ENCODE results near the gene MSH5. TPM values are rescaled to one million over a fixed set of nuclear protein-coding genes. Genes with fewer than 3 reads are reported as not detected.

Gene MSH5
- total RNA-seq, 2 donors from 2014 or later, result 18.7 to 26.9 TPM

DNA sequence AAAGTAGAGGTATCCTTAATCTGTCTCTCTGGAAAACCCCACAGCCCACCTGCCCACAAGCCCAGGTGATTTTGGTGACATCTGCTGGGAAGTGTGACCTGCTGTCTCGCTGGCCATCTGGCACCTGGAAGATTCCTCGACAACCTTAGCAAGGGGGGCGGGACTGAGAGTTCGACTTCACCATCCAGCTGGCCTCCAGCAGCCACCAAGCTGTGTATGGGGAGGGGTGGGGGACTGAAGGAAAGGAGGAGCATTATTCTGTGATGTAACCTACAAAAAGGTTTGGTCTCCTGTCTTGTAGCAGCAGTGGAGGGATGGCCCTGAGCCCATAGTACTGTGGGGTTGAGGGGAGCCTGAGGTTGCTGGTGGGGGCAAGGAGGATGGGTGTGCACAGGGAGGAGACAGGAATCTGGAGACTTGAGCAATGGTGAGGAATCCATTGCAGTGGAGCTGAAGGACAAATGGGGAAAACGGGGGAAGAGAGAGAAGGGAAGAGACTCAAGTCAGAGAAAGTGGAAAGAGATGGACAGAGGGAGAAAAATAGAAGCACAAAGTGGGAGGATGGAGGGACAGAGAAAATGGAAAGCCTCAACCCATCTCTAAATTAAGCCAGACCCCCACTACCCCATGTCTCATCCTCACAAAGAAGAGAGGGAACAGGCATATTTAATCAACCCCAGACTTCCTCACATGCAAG, 29.1 kb upstream of the MSH5 start:
- ATAC-seq (peak; percentile 4), DNase-seq (peak in 1 of 2 donors; percentile 32)
- intact Hi-C loops (cut with DNase I, micrococcal nuclease), result no loop called here

DNA sequence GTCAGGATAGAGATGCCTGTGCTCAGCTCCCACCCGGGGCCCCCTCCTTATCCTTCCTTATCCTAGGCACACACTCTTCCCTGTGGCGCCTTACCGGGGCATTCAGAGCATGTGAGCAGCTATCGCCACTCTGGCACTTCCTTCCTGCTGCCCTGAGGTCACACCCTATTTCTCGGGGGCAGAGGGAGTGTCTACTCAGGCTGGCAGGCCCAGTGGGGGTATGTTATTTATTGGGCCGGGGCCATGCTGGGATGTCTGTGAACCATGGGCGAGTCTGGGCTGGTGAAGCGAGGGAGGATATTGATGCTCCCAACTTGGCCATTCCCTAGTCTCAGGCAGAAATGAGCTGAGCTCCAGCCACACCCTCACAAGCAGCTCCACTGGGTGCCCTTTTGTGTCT, 28.6 kb upstream of the MSH5 start:
- peak; percentile 81 for ATAC-seq
- peak; percentile 53 to 66 for DNase-seq
- intact Hi-C loops (cut with DNase I, micrococcal nuclease), result no loop called here

DNA sequence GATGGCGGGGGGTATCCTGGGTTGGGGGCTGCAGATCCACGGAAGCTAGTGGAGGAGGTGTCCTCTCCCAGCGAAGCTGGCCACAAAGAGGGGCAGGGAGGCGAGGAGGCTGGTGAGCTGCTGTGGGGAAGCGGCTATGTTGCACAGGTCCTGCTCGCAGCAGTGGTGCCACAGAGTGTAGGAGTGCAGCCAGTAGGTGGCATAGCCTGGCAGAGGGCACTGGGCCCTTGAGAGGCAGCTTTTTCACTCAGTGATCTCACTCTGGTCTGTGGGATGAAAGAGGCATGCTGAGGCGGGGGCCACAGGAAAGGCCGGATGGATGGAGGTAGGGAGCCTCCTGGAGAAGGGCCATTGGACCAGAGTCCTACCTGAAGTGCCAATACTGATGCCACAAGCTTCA, 27.5 kb upstream of the MSH5 start:
- peak in 1 of 2 donors; percentile 35 for DNase-seq

DNA sequence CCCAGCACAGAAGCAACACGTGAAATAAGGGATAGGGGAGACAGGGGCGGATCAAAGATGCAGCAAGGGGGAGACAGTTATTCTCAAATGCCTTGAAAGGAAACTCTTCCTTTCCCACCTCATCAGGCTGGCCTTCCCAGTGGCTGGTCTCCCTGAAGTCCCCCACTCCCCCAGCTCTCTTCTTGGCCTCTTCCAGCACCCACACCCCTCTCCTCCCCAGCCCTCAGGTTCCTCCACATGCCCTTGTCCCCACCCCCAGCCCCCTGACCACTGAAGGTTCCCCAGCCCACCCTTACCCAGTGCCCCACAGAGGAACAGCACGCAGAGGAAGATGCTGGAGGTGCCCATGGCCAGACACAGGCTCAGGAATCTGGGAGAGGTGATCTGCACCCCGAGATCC, 26.3 kb upstream of the MSH5 start:
- intact Hi-C loops (cut with DNase I, micrococcal nuclease), result no loop called here
- ATAC-seq, result no peak
- no peak for DNase-seq

More for the DNA sequence above, 27.5 kb upstream of the MSH5 start:
- intact Hi-C loops (cut with DNase I, micrococcal nuclease), result no loop called here
- peak; percentile 59 for ATAC-seq

DNA sequence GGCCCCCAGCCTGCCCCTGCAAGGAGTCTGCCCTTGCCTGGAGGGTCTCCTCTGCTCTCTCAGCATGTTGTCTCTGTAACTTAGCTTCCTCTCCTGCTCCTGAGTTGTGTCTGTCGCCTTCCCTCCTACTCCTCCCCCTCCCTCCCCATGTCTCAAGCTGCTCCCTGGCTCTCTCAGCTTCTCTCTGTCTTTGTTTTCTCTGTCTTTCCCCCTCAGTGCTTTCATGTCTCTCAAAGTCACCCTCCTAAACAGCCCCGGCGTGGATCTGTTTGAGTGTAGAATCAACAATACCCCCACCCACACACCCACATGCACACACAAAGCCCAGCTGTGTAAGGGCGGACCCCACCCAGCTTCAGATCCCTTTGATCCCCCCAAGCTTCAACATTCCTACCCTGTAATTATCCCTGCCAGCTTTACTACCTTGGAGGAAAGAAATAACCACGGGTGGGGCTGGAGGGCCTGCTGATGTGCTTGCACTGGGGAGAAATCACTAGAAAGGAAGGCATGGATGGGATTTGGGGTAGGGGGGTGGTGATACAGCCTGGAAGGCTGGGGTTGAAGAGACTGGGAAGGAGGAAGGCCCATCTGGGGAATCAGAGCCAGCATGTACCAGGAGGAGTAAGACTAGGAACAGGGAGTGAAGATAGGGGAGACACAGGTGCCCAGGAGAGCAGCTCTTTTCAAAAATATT, 25.7 kb upstream of the MSH5 start:
- intact Hi-C loops (cut with DNase I, micrococcal nuclease), result no loop called here
- DNase-seq (peak in 1 of 2 donors; percentile 39), ATAC-seq (peak; percentile 49)

DNA sequence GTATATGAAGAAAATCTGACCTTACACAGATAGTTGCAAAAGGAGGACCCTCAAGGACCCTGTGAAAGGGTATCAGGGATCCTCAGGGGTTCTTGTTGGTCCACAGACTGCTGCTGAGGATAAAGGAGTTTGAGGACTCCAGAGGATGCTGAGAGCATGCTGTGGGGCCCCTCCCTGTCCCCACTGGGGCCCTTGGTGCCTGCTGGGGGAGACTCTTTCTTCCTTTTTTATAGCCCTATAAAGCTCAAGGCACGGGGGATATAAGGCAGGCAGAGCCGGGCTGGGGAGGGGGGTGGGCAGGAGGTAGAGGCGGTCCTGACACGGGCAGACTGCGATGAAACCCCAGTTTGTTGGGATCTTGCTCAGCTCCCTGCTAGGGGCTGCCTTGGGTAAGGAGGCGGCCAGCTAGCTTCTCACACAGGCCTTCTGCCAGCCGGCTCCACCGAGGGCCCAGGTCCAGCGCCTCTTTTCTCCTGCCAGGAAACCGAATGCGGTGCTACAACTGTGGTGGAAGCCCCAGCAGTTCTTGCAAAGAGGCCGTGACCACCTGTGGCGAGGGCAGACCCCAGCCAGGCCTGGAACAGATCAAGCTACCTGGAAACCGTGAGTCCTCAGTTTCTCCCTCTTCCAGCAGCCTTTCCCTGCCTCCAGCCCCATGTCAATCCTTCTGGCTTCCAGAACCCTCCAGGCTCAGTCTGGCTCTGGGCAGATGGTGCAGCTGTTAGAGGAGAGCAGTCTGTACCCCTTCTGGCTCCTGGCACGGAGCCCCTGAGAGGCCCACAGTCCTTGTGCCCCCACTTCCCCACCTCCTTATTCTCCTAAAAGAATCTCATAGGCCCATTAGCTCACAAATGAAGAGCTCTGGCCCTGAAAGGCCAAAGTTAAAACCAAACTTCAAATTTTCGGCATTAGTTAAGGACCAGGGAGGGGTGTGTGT, 24.5 kb upstream of the MSH5 start, which contains the start of gene LY6G6D:
TSS of gene LY6G6D (plus strand) at position 327 of the 937 bp plus-strand sequence. CDS start at position 335, 8 bp downstream.
- DNase-seq (no peak), ATAC-seq (no peak)
- intact Hi-C loops (cut with DNase I, micrococcal nuclease), result no loop called here

DNA sequence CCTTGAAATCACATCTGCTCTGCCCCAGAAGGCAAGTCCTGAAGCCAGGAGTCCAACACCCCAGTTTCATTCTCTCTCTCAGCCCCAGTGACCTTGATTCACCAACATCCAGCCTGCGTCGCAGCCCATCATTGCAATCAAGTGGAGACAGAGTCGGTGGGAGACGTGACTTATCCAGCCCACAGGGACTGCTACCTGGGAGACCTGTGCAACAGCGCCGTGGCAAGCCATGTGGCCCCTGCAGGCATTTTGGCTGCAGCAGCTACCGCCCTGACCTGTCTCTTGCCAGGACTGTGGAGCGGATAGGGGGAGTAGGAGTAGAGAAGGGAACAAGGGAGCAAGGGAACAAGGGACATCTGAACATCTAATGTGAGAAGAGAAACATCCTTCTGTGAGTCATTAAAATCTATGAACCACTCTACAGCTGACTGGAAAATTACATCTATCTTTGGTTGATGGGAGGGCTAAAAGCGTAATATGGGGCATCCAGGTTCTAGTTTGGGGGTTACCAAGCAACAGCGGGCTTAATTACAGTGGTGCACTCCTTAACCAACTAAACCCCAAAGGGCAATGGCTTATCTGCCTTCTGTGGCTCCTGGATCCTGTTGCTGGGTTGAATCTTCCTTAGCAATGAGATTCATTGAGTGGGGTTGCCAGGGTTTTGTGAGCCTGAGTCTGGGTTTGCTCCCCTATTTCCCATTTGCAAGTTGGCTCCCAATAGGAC, 22.1 kb upstream of the MSH5 start:
- no peak for DNase-seq
- intact Hi-C loops (cut with DNase I, micrococcal nuclease), result no loop called here
- ATAC-seq, result no peak

DNA sequence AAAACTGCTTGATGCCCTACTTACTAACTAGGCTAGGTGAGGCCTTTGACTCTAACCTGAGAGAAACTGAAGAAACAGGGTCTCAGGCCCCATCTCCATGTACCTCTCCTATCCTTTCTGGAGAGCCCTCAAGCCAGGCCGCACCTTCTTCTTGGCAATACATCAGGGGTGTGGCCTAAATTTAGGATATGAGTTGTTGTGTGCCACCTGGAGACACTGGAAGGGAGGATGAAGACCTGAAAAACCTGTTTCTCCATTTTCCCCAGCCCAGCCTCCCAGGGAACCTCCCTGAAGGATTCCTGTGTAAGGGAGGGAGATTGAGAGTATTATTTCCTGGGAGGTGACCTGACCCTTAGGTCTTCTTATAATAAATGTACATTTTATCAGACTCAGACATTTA, 21.5 kb upstream of the MSH5 start:
- ATAC-seq, result peak; percentile 84
- intact Hi-C loops (cut with DNase I, micrococcal nuclease), result no loop called here
- DNase-seq, result peak in 1 of 2 donors; percentile 74

DNA sequence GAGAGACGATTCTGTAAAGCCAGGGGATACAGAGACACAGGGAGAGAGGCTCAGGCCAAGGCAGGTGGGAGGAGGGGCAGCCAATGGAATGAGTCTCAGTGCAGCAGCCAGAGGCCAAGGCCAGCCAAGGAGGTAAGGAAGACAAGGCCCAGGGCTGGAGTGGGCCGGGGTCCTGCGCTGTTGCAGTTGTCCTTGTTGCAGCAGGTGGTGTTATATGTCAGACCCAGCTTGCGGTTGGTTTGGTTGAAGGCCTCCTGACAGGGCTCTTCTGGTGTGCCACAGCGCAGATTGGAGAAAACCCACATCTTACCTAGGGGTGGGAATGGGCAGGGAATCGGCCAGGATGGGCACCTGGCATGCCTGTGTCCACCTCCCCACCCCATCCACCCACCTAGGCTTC, 20.8 kb upstream of the MSH5 start:
- DNase-seq (no peak), ATAC-seq (no peak)
- intact Hi-C loops (cut with DNase I, micrococcal nuclease), result no loop called here

DNA sequence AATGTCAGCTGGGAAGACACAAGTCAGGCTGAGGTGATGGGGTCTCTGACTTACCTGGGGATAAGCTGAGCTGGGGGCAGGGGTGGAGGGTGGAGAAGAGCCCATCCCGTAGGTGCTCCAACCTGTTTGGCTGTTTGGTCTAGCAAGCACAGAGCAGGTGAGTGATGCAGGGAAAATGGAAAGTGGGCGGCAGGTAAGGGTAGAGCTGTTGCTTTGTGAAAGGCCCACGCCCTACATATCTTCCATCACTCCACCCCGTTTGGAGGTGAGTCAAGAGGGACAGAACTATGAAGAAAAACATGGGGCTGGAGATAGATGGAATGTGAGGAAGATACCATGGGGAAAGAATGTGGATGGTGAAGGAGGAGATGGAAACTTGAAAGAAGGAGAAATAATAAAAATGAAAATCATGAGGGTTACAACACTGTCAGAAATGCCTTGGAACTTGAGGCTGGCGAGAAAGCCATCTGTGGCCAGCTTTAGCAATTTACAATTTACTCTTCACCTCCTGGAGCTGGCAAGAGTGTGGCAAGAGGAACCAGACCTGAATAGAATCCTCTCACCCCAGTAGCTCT, 19.5 kb upstream of the MSH5 start:
- ATAC-seq, result peak; percentile 15
- no peak for DNase-seq
- intact Hi-C loops (cut with DNase I, micrococcal nuclease), result no loop called here

DNA sequence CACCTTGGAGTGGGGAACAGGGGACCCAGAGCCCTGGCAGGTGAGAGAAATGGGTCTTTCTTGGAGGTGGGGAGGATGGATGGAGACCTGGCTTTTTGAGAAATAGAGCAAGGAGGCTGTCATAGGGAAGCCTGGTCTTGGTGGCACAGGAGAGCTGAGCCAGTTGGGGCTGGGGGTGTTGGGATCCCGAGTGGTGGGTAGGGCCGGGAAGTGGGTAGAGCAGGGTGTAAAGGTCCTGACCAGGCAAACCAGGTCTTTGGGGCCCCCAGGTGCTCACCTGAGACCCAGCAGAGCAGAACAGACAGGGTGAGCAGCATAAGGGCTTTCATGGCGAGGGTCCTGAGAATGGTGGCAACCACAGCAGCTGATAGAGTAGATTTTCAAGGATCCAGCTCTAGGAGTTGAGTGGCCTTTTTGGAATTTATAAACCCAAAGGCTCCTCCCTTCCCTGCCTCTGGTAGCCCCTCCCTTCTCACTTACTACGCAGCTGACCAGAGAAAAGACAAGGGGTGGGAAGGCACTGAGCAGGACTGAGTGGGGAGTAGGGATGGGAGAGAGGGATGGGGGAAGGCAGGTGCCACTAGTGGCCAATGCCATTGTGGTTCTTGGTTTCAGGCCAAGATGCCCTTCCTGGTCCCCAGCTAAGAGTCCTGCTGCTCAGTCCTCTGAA, 18.3 kb upstream of the MSH5 start, which contains the start of gene LY6G6C:
TSS of gene LY6G6C (minus strand) at position 396 of the 670 bp plus-strand sequence. CDS start at position 329, 67 bp downstream.
- no peak for DNase-seq
- intact Hi-C loops (cut with DNase I, micrococcal nuclease), result no loop called here
- no peak for ATAC-seq

DNA sequence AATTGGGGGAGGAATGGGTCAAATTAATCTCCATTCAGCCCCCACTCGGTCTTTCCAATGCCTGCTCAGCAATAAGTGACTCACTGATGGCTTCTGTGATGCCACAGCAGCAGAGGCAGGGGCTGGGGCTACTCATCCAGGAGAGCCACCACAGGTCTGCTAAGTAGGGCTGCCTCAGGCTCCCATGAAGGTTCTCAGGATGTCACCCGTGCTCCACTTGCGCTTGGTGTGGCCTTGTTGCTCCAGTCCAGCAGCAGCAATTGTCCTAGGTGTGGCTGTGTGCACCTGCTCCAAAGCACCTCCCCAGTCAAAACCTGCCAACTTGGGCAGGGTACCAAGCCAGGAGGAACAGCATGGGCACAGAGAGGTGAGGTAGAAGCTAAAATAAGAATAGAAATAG, 17.6 kb upstream of the MSH5 start:
- ATAC-seq (peak; percentile 12), DNase-seq (no peak)
- intact Hi-C loops (cut with DNase I, micrococcal nuclease), result no loop called here

DNA sequence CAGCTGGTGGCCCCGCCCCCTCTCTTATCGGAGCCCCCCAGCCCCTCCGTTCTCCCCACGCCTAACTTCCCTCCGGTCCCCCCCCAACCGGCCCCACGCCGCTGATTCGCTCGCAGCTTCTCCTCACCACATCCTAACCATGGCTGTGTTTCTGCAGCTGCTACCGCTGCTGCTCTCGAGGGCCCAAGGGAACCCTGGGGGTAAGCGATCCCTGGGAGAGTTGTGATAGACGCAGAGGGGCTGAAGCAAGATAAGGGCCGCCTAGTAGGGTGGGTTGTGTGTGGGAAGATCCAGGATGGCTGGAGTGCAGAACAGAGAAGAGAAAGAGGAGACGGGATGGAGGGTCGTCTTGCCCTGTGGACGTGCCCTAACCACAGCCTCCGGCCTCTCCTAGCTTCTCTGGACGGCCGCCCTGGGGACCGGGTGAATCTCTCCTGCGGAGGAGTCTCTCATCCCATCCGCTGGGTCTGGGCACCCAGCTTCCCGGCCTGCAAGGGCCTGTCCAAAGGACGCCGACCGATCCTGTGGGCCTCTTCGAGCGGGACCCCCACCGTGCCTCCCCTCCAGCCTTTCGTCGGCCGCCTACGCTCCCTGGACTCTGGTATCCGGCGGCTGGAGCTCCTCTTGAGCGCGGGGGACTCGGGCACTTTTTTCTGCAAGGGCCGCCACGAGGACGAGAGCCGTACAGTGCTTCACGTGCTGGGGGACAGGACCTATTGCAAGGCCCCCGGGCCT, 16.4 kb upstream of the MSH5 start, which contains the start of gene MPIG6B:
TSS of gene MPIG6B (plus strand) at position 129 of the 735 bp plus-strand sequence. CDS start at position 140, 11 bp downstream.
- intact Hi-C loops (cut with DNase I, micrococcal nuclease), result no loop called here
- ATAC-seq, result no peak
- no peak for DNase-seq

DNA sequence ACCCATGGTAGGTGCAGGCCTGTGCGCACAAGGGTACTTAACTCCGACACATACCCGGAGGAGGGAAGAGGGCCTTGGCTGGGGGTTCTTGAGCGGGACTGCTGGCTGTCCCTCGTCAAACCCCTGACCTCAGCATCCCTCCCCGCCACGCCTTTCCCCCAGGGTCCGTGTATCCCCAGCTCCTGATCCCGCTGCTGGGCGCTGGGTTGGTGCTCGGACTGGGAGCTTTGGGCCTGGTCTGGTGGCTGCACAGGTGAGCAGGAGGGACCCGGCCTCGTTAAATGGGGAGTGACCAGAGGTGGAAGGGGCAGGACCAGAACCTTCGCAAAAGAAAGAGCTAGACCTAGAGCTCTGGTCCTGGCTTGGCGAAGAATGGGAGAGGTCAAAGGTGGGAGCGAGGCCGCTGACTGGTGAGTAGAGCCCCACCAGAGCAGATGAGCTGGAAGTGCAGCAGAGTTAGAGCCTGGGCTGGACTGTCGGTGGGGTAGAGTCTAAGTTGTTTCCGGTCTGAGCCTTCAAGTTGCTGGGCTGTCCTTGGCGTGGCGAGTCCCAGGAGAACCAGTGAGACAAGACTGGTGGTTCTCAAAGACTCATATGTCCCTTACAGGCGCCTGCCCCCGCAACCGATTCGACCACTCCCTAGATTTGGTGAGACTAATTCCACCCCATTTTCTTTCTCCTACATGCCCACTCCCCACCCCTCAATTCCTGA, 15.7 kb upstream of the MSH5 start:
- intact Hi-C loops (cut with DNase I, micrococcal nuclease), result no loop called here

DNA sequence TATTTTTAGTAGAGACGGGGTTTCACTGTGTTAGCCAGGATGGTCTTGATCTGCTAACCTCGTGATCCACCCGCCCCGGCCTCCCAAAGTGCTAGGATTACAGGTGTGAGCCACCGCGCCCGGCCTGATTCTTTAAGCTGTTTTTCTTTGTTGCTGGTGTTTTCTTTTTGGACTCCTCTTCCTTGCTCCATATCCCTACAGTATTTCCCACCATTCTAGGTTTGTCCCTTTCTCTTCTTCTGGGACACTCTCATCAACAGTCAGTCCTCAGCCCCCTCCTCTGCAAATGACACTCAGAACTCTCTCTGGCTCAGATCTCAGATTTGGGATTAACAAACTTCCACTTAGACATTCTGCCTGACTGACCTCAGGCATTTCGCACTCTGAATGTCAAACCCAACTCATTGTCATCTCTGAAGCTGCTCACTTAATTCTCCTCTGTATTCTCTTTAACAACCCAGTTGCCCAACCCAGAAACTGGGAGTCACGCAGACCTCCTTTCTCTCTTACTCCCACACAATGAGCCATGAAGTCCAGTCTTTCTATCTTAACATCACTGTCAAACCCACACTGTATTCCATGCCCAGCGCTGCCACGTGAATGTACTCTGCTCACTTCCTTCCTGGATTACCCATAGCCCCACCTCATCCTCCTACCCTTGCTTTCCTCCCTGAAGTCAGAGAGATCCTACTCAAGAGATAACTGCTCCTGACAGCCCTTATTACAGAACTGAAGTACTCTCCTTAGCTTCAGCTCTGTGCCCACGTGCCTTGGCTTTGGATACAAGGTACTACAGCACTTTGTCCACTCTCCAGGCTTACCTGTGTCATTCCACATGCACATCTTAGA, 14.1 kb upstream of the MSH5 start:
- ATAC-seq (no peak), DNase-seq (no peak)
- intact Hi-C loops (cut with DNase I, micrococcal nuclease), result no loop called here

More for the DNA sequence above, 15.7 kb upstream of the MSH5 start:
- DNase-seq, result no peak
- no peak for ATAC-seq

Measured in left colon (tissue), 2 donors.